Measurements from ENCODE around the gene LRRC32.

The LRRC32 gene

DNA sequence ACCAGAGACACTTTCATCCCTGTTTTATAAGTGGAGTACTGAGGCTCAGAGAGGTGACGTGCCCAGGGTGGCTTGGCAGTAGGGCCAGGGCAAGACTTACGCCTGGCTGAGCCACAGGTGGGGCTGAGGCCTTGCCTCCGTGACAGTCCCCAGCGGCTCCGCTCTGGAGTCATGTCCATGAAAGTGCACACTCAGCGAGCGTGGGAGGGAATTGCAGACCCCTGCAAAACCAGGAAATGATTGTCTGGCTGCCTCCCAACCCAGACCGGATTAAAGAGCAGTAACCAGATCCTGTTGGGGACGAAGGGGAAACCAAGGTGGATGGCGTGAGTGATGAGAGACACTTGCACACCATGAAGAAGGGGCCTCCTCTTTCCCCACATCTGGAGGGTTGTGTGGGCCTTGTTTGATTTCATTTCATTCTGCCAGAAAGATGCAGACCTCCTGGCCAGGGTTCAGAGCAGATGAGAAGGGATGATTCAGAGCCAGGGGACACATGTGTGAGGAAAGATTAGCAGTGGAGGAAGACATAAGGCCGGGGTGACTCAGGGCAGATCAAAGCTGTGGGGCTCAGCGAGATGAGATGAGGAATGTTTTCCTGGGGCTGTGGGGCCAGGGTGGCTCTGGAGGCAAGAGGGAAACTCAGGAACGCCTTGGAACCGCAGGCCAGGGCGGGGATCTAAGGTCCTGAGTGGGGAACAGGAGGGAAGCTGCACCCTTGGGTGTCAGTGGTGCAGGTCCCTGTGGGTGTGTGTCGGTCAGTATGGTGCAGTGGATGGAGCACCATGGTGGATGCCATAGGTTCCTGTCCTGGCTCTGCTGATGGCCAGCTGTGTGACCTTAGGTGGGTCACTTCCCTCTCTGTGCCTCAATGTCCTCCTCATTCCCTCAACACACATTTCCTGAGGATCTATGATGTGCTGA lies 29.9 kb upstream of the LRRC32 start:
- DNase-seq (ENCODE audit: low spot score): no peak

DNA sequence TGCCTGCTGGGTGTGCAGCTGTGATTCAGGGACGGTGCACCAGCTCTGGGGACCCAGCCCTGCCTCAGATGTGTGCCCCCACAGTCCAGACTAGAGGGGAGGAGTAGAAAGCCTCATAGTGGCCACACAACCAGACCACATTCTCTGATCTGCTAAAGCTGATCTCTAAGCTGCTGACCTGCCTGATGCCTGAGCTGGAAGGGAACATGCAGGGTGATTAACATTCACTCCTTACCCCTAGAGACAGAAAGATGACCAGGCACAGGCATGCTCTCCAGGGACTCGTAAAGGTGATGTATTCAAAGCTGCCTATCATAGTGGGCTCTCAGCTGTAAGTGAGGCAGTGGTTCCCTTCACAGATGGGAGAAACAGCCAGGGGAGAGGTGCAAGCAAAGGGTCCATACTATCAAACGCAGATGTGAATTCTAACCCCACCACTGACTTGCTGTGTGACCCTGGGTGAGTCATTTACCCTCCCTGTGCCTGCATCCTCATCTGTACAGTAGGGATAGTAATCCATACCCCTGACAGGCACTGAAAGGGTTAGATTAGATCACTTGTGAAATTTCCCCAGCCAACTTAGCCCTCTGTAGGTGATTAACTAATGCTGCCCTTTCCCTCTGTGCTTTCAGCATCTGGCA lies 29.0 kb upstream of the LRRC32 start:
- DNase-seq (ENCODE audit: low spot score): no peak

DNA sequence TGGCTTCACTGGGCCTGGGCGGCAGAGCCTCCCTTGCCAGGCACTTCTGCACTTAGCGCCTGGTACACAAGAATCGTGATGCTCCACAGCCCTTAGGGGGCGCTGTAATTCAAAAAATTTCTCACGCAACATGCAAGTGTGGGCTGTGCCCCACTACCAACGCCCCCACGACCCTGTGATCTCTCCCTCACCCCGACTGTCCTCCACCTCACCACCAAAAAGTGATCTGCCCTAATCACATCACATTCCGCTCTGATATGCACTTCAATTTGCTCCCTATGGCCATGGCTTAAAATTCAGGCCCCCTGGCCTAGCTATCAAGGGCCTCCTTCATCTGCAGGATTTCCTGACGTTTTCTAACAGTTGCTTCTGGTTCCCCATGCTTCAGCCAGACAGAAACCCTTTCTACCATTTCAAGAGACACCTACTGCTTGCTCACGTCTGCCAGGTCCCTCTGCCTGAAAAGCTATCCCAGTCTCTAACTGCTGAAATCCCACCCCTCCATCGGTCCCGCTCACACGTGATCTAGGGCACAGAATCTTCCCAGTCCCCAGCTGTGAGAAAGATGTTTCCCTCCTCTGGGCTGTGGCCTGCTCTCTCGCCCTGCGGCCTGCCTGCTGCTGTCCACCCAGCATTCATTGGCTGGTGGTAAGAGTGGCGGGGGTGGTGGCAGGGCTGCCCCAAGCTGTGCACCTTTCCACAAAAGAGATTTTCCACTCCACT lies 27.9 kb upstream of the LRRC32 start:
- no peak for DNase-seq (ENCODE audit: low spot score)

DNA sequence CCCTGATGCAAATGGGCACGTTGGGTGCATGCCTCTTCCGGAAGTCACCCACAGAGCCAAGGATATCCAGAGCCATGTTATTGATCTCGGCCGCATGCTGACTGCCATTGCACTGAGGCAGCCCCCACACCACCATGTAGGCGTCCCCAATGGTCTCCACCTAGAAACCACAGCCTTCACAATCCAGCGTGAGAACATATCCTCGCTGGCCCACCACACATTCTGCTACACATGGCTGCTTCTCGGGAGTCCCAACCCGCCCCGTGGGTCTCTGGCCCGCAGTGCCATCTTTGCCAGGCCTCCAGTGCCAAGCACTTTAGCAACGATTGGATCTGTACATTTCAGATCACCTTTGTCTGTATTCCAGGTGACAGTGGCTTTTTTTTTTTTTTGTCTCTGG lies 26.2 kb upstream of the LRRC32 start:
- DNase-seq (ENCODE audit: low spot score): no peak

DNA sequence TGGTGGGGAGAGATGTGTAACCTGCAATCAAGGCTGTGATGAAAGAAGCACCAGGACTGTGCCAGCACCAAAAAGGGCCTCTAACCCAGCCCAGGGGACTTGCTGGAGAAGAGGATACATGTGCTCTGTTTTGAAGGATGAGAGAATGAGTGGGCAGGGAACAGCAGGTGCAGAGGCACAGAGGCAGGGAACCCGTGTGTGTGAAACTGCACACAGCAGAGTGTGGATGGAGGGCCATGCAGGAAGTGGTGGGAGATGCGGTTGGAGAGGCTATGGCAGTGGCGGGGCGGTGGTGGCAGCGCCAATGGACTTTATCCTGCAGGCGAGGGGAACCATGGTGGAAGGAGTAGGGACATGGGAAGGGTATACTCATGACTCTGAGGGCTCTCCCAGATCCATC lies 25.2 kb upstream of the LRRC32 start:
- no peak for DNase-seq (ENCODE audit: low spot score)

DNA sequence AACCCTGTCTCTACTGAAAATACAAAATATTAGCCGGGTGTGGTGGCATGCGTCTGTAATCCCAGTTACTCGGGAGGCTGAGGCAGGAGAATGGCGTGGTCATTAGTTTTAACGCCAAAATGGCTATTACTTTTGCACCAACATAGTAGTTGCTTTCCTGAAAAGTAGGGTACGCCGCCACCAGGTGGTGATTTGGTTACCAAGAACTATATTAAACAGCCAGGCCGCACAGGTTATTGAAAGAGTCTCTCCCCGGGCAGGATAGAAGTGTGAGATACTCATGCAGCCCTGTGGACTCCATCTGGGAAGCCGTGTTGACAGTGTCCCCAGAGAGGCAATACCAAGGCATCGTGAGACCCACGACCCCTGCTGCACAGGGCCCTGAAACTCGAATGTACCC lies 24.6 kb upstream of the LRRC32 start:
- no peak for DNase-seq (ENCODE audit: low spot score)

DNA sequence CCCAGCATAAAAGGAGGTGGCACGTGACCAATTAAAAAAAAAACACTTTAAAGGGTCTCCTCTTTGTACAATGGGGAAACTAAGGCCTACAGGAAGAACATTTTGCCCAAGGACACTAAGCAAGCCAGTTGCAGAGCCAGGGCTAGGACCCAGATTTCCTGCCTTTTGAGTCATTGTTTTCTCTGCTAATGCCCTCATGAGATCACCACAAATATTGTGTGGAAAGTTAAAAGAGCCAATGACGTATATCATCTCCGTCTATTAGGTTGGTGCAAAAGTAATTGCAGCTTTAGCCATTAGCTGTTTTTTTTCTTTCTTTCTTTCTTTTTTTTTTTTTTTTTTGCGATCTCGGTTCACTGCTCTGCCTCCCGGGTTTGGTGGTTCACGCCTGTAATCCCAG lies 24.1 kb upstream of the LRRC32 start:
- no peak for DNase-seq (ENCODE audit: low spot score)

DNA sequence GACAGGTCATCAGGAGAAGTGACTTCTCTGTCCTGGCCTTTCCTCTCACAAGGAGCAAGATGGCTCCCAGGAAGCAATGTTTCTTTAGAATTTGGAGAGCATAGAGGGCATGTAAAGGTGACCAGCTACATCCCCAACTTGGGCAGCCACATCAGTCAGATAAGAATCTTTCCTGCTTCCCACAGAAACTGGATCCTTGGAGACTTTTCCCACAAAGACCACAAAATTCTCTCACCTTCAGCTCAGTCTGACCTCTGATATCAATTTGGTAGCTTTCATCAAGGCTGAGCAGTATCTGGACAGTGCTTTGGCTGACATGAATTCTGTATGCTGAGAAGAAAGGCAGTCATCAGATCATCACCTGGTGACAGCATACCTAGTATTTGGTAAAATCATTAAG lies 23.3 kb upstream of the LRRC32 start:
- DNase-seq (ENCODE audit: low spot score): no peak

DNA sequence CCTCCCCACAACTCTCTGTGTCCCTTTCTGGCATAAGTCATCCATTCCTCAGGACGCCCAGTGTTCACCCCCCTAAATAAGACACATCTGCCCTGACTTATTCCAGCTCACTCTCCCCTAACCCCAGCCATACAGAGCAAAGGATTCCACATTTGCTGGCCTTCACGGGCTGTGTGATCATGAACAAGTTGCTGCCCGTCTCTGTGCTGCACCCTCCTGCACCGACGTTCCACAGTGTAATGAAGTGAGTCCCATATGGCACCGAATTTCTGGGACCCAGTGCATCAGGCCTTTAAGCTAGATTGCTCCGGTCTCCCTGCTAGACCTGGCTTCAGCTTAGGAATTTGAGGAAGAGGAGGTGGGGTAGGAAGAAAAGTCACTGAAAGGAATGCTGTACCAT lies 22.4 kb upstream of the LRRC32 start:
- no peak for DNase-seq (ENCODE audit: low spot score)

DNA sequence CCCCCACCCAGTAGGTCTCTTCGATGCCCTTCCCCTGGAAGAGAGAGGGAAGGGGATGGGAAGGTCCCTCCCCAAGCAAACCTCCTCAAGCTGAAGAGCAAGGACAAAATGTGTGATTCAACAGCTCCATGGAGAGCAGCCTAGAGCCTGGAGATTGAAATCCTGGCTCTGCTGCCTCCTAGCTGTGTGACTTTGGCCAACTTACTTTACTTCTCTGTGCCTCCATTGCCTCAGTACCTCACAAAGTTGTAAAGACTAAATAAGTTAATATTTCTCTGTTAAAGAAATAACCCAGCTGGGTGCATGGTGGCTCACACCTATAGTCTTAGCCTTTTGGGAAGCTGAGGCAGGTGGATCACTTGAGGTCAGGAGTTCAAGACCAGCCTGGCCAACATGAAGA lies 21.1 kb upstream of the LRRC32 start:
- DNase-seq (ENCODE audit: low spot score): no peak

DNA sequence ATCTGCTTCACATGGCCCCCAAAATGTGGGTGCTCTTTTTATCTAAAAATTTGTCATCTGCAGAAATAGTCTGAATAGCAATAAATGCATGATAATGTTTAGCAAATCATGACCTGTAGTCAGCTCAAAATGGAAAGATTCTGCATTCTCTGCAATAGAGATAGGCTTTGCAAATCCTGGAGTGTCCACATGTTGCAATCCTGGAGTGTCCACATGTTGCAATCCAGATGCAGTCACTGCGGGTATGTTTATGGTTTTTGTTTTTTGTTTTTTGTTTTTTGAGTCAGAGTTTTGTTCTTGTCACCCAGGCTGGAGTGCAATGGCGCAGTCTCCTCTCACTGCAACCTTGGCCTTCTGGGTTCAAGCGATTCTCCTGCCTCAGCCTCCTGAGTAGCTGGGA lies 20.2 kb upstream of the LRRC32 start:
- no peak for DNase-seq (ENCODE audit: low spot score)

DNA sequence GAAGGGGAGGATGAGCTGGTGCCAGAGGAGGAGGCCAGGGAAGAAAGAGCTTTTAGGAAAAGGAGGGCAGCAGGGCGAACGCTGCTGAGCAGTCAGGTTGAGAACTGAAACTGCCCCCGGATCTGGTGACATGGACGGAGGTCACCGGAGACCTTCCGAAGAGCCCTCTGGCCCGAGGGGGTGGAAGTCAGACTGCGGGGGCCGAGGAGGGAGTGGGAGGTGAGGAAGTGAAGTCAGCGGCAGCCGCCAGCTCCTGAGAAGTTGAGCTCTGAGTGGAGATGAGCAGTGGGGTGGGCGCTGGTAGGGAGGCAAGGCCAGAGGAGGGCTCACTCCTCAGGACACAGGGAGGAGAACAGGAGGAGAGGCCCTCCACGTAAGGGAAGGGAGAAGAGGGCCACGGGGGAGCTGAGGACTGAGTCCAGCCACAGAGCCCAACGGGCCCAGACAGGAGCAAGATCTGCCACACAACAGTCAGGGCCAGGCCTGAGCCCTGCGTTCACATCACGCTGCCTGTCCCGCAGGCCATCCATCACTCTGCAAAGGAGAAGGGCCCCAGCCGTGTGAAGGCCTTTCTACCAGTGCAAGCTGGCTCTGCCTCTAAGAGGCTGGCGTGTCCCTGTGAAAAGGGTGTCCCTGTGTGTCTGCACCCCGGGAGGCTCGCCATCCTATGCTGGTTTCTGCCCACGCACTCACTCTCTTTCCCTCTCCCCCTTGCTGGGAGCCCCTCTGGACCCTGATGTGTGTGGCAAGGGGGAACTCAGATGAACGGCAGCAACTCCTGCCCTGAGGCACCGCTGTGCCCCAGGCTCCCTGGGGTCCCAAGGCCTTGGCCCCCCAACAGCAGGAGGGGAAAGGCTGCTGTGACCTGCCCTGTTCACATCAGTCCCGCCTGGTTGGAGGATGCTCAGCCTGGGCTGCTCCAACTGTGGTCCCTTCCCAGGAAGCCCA lies 19.0 kb upstream of the LRRC32 start:
- no peak for DNase-seq (ENCODE audit: low spot score)

DNA sequence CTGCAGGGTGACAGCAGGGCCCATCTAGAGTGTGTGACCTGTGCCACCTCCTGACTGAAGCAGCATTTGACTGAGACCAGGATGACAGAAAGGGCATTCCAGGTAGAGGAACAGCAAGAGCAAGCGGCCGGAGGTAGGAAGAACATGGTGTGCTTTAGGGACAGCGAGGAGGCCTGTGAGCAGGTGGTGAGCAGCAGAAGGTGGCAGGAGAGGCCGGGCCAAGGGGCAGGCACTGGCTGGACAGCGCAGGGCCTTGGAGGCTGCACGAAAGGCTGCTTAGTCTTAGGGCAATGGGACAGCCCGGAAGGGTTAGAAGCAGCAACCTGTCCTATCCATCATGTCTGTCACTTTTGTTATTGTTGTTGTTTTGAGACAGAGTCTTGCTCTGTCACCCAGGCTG lies 17.6 kb upstream of the LRRC32 start:
- no peak for DNase-seq (ENCODE audit: low spot score)

DNA sequence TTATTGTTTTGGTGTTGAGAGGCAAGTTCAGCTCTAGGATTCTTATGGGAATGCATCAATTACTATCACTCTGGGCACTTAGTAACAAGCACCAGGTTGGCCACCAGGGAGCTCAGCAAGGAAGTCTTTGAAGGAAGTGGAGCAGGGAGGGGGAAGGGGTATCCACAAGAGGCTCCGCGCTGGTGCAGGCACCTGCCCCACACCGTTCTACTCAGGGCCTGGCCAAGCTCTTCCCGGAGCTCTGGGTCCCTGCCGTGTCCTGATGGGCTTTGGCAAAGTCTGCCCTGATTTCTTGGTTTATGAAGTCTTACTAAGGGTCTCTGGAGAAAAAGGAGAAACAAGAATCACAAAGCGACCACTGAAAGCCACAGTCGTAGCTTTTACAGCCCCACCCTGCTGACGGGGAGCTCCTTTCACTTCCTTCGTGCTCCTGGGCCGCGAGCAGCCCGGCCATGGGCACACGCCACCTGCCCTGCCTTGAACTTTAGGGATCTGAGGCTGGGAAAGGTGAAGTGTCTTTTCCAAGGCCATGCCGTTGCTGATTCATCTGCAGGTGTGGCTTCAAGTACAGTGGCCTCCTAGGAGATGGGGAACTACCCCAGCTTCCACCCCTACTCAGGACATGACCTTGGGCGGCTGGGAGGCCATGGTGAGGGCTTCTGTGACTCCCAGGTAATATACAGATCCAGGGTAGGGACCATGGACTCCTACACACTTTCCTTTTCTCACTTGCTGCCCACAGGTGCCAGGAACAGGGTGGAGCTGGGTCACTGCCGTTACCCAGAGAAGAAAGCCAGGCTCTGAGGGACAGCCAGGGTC lies 15.9 kb upstream of the LRRC32 start:
- no peak for DNase-seq (ENCODE audit: low spot score)

DNA sequence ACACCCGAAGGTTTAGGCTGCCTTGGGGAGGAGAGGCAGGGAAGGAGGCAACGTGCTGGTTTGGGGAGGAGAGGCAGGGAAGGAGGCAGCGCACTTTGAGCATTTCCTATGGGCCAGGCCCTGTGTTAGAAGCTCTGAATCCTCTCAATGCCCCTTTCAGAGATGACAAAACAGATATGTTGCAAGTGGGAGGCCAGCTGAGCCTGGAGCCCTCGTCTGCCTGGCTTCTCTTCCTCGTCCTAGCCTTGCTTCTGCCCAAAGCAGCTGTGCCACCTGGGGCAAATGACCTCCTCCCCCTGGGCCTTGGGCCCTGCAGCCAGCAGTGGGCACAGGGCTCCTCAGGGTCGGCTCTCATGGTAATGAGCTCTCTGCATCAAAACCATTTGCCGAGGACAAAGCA lies 15.3 kb upstream of the LRRC32 start:
- no peak for DNase-seq (ENCODE audit: low spot score)

DNA sequence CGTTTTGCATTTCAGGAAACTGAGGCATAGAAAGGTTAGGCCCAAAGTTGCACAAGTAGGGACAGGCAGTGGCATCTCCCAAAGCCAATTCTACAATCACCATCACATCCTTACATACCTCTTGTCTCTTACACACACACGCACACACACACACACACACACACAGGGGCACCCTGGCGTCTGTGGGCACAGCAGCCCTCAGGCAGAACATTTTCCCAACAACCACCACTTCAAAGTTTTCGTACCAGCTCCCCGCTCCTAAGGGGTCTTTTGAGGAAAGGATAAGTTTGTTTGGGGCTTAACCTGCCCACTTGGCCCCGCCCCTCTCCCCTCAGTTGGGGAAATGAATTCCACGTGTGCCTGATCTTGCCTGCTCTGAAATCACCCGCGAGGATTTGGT lies 14.7 kb upstream of the LRRC32 start:
- DNase-seq (ENCODE audit: low spot score): no peak

DNA sequence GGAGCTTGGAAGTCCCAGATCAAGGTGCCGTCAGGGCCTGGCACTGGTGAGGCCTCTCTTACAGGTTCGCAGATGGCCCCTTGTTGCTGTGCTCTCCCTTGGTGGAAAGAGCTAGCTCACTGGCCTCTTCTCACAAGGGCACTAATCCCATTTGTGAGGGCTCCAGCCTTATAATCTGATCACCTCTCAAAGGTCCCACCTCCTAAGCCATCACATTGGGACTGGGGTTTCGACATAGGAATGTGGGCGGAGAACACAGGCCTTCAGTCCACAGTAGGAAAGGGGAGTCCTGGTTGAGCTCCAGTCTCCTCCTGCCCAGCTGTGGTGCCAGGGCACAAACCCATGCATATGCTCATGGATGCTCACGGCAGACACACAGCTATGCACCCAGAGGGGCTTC lies 14.0 kb upstream of the LRRC32 start:
- no peak for DNase-seq (ENCODE audit: low spot score)

DNA sequence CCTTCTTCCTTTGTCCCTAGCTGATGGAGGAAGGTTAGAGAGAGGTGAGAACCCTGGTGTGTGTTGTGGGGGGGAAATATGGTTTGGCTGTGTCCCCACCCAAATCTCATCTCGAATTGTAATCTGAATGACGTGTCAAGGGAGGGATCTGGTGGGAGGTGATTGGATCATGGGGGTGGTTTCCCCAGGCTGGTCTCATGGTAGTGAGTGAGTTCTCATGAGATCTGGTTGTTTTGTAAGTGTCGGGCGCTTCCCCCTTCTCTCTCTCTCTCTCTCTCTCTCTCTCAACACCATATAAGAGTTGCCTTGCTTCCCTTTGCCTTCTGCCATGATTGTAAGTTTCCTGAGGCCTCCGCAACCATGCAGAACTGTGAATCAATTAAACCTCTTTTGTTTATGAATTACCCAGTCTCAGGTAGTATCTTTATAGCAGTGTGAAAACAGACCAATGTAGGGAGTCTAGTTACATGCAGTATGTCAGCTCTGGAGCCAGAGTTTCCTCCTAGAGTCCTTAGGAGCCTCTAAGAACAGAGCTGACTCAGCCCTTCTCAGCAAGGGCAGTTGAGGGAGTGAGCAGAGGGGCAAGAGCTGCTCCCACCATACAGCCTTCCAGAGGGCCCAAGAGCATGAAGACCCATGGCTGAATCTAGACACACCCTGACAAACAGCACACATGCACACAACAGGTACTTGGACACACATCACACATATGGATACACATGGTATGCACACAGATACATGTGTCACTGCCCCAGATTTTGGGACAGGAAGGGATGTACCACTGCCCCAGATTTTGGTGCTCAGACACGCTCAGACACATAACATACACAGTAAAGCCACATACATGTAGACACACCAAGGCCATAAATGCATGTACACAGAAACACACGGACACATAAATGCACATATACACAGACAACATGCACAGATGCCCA lies 12.9 kb upstream of the LRRC32 start:
- no peak for DNase-seq (ENCODE audit: low spot score)

DNA sequence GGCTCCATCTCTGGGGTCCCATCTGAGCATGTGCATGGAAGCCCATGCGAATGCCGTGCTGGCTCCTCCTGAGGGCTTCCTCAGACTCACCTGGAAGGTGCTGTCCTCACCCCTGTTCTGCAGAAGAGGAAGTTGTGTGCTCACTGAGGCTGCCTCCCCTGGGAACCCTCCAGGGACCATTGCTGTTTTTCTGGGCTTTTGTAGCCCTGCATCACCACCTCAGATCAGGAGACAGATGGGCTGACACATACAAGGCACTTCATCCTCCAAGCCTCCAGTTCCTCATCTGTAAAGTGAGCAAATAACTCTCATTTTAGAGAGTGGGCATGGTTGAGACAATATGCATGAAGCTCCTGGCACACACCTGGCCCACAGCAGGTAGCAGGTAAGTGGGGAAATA lies 12.1 kb upstream of the LRRC32 start:
- no peak for DNase-seq (ENCODE audit: low spot score)

DNA sequence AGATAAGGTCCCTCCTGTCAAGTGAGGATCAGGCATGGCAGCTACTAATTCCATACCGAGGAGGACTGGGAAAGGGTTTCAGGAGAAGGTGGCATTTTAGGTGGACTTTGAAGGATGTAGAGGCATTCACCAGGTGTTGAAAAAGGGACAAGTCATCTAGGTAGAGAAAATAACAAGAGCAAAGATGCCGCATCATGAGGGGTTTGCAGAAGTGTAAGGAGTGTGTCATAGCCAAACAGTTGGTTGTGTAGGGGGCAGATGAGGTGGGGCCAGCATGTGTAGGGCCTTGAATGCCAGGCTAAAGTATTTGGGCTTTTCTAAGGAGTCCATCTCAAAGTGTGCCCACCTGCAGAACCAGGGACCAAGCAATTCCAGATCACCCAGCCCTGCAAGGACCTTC lies 11.6 kb upstream of the LRRC32 start:
- no peak for DNase-seq (ENCODE audit: low spot score)
